Kidney (tissue), 14 donors: Measurements from ENCODE around the gene PPP1CA. TPM values are rescaled to one million over a fixed set of nuclear protein-coding genes. Genes with fewer than 3 reads are reported as not detected.

Source experiments
- DNase-seq, 5 donors: peaks; one replicate each; pipeline ENCODE4 v3.0.0-alpha.2; 2013 to 2020
- FAIRE-seq: peaks from 2 replicates; lab custom pipeline; 2012; peaks lifted over from hg19 to GRCh38; lab: Jason Lieb, UNC
- H3K27ac ChIP-seq, 2 donors: one replicate each; pipeline ENCODE4 v1.7.0; 2013; ENCODE audit warnings: low read depth in 2 of 2, low read length in 2 of 2, inconsistent platforms in 1 of 2
- H3K27me3 ChIP-seq: one replicate; pipeline ENCODE4 v1.7.1; 2013; ENCODE audit warnings: low read length, inconsistent platforms; ENCODE audit not compliant: control insufficient read depth, insufficient read depth
- H3K36me3 ChIP-seq, 3 donors: one replicate each; pipeline versions ENCODE4 v1.7.0 to v1.7.1; 2013; ENCODE audit warnings: low read length in 3 of 3, control low read depth in 1 of 3, inconsistent platforms in 1 of 3; ENCODE audit not compliant: insufficient read depth in 3 of 3, control insufficient read depth in 2 of 3
- H3K4me1 ChIP-seq, 3 donors: one replicate each; pipeline versions ENCODE4 v1.7.0 to v1.7.1; 2013; ENCODE audit warnings: low read length in 3 of 3, inconsistent platforms in 1 of 3, low read depth in 1 of 3; ENCODE audit not compliant: control insufficient read depth in 2 of 3, insufficient read depth in 2 of 3
- H3K4me3 ChIP-seq, 3 donors: one replicate each; pipeline versions ENCODE4 v1.7.0 to v1.8.1; 2013; ENCODE audit warnings: low read length in 3 of 3, control low read depth in 1 of 3, inconsistent platforms in 1 of 3
- H3K9ac ChIP-seq, 3 donors: one replicate each; pipeline versions ENCODE4 v1.7.0 to v1.7.1; 2013; ENCODE audit warnings: low read length in 3 of 3, control low read depth in 1 of 3, inconsistent platforms in 1 of 3
- H3K9me3 ChIP-seq, 3 donors: one replicate each; pipeline versions ENCODE4 v1.7.0 to v1.7.1; 2013; ENCODE audit warnings: low read length in 3 of 3, control low read depth in 1 of 3, inconsistent platforms in 1 of 3; ENCODE audit not compliant: control insufficient read depth in 2 of 3, insufficient read depth in 1 of 3
- intact Hi-C: fragments of 100-400 bp; cut with DNase I; formaldehyde crosslinking; loops from one replicate; pipeline ENCODE4 v1.11.1; 2022
- polyA plus RNA-seq: library from polyadenylated mRNA; stranded (reverse); fragments of 350-450 nt; fragmentation: Illumina TruSeq; extraction: RNeasy Lipid Tissue Mini Kit (QIAGEN cat#74804); gene quantifications from one replicate; pipeline ENCODE4 v1.2.3, GENCODE V29; 2014; ENCODE audit warnings: low read depth, low replicate concordance; ENCODE audit not compliant: insufficient read depth
- total RNA-seq: library from RNA; stranded (reverse); fragmentation: NEBNext Ultra II Directional; extraction: Animal tissue kit (Norgen Biotek cat#: 25700); gene quantifications from one replicate; pipeline ENCODE4 v1.2.1, GENCODE V29; 2021
- TF ChIP-seq, protein P1 (sequence below): IDR thresholded peaks from 3 replicates; pipeline ENCODE4 v1.5.1; 2012; ENCODE audit warnings: mild to moderate bottlenecking, moderate library complexity, borderline replicate concordance; ENCODE audit not compliant: insufficient read depth; ENCODE audit errors: extremely low read depth
- donor health status: control.
- donor health status: control.
- donor health status: control.
- donor health status: control.
- donor health status: control.
- donor health status: DM: yes; HTN: yes; CAD: no.
- donor health status: Normal renal cell carcinoma (clear cell type).

The PPP1CA gene
- total and polyA plus RNA-seq, 2 donors from 2014 or later = 155 to 210 TPM

DNA sequence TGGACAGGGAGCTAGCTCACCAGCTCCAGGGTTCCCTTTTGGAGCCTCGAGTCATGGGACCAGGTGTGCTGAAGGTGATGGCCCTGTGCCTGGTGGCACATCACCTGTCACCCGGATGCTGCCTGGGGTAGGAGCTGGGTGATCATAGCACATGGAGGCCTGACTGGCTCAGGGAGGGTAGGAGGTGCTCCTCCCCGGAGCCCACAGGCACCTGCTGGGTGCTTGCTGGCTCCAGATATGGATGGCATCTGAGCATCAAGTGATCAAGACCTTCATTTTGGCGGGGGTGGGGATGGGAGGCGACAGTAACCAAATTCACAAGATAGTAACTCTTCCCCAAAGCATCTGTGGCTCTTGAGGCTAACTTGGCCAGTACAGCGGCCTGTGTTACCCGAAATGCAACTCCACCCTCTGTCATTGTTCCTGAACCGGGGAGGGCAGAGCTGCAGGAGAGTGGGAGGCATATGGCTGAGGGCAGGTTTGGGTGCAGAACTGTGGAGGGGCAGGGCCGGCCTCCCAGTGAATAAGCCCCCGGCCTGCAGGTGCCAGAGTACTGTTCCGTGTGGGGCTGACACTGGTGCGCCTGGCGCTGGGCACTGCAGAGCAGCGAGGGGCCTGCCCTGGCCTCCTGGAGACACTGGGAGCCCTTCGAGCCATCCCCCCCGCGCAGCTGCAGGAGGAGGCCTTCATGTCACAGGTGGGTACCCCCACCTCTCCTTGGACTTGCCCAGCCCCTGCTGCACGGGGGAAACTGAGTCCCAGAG is 7.0 kb upstream of the PPP1CA start:
- H3K4me3 ChIP-seq = no peak overlapping the region
- no peaks in the 10 kb centered on the region for H3K36me3 ChIP-seq
- no peak overlapping the region for H3K9ac ChIP-seq
- FAIRE-seq (no peak), DNase-seq (no peak)
- H3K4me1 ChIP-seq = no peaks in the 10 kb centered on the region
- no peaks in the 10 kb centered on the region for H3K27me3 ChIP-seq
- H3K27ac ChIP-seq = no peak overlapping the region
- no peaks in the 10 kb centered on the region for H3K9me3 ChIP-seq
- intact Hi-C loops = no loop called here
- TF ChIP-seq, protein P1, sequence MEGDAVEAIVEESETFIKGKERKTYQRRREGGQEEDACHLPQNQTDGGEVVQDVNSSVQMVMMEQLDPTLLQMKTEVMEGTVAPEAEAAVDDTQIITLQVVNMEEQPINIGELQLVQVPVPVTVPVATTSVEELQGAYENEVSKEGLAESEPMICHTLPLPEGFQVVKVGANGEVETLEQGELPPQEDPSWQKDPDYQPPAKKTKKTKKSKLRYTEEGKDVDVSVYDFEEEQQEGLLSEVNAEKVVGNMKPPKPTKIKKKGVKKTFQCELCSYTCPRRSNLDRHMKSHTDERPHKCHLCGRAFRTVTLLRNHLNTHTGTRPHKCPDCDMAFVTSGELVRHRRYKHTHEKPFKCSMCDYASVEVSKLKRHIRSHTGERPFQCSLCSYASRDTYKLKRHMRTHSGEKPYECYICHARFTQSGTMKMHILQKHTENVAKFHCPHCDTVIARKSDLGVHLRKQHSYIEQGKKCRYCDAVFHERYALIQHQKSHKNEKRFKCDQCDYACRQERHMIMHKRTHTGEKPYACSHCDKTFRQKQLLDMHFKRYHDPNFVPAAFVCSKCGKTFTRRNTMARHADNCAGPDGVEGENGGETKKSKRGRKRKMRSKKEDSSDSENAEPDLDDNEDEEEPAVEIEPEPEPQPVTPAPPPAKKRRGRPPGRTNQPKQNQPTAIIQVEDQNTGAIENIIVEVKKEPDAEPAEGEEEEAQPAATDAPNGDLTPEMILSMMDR = no peak

DNA sequence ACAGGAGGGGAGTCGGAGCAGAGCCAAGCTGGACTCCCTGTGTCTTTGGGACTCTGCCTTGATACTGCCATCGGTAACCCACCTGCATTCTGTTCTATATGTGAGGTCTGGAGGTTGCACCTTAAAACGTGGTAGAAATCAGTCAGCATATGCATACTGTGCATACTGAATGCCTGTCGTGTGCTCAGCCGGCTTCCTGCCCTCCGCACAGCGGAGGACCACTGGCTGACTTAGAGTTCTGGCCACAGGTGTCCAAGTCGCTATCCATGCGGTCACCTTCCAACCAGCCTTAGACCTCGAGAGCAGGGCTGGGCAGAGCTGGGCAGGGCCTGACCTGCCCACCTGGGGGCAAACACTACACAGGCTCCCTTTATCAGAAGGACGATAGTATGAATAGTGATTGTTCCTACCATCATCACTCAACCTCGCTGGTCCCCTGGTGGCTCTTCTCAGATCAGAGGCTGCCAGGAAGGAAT is 6.1 kb upstream of the PPP1CA start:
- intact Hi-C loops = no loop called here
- Histone ChIP-seq H3K4me1 (no peaks in the 10 kb centered on the region), H3K27me3 (no peaks in the 10 kb centered on the region), H3K27ac (no peak overlapping the region), H3K4me3 (no peak overlapping the region), H3K9me3 (no peaks in the 10 kb centered on the region), H3K9ac (no peak overlapping the region), H3K36me3 (no peaks in the 10 kb centered on the region)
- FAIRE-seq (no peak), DNase-seq (no peak)
- TF ChIP-seq, protein P1 = no peak

DNA sequence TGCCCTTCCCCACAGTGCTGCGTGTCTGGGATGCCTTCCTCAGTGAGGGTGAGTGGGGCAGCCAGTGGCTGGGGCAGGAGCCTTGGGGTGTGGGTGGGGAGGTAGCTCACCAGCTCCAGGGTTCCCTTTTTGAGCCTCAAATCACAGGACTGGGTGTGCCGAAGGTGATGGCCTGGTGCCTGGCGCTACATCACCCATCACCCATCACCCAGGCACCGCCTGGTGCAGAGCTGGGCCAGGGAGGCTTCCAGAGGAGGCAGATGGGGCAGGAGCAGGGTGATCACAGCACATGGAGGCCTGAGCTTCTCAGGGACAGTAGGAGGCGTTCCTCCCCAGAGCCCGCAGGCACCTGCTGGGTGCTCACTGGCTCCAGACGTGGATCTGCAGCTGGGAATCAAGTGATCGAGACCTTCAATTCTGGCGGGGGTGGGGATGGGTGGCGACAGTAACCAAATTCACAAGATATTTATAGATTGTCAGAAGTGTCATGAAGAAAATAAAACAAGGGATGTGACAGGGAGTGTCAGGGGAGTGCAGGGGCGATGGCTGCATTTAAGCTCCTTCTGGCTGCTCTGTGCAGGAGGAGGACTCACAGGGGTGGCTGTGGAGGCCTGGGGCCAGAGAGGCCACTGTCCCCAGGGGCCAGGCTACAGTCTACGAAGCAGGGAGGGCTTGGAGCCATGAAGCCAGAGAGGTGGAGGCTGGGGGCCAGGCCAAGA is 5.5 kb upstream of the PPP1CA start:
- Histone ChIP-seq H3K4me3 (no peak overlapping the region), H3K9ac (no peak overlapping the region), H3K36me3 (no peaks in the 10 kb centered on the region), H3K4me1 (peaks cover 0 to under 1% (median 0%) of the 10 kb centered on the region in 3 donors), H3K27me3 (no peaks in the 10 kb centered on the region), H3K27ac (no peak overlapping the region), H3K9me3 (no peaks in the 10 kb centered on the region)
- TF ChIP-seq, protein P1 = no peak
- intact Hi-C loops = no loop called here
- FAIRE-seq (no peak), DNase-seq (no peak)
